HepG2 (cell line): ENCODE data around the gene SNRNP48. TPM values are rescaled to one million over a fixed set of nuclear protein-coding genes. Genes with fewer than 3 reads are reported as not detected.

Experiments used
- ATAC-seq: fragments of 200-7000 bp; cut with Tn5 transposase; 3 replicates; pipeline ENCODE4 v1.9.1; 2020; ENCODE audit warnings: mild to moderate bottlenecking, moderate library complexity
- BruUV-seq: library from RNA; stranded (reverse); fragments of 400-500 nt; replicated peaks from 2 replicates; lab custom pipeline; 2021; lab: Mats Ljungman, UMichigan
- CTCF ChIA-PET: fragments of 300-600 bp; formaldehyde crosslinking; extraction: SDS; loops from one replicate; lab custom pipeline; 2021; ENCODE audit warnings: low total read pairs, inconsistent platforms, low intra/inter-chr PET ratio; lab: Yijun Ruan, JAX
- POLR2A ChIA-PET: fragments of 350-600 bp; sonication (Branson Sonifier 250); formaldehyde crosslinking; loops from one replicate; lab custom pipeline; 2020; ENCODE audit warnings: antibody characterized with exemption, inconsistent platforms; lab: Yijun Ruan, JAX
- DNase-seq: peaks from one replicate; pipeline ENCODE4 v3.0.0-alpha.2; 2015; ENCODE audit warnings: low spot score
- FAIRE-seq: peaks from 3 replicates; lab custom pipeline; 2011; peaks lifted over from hg19 to GRCh38; lab: Jason Lieb, UNC
- H2AFZ ChIP-seq: one replicate; pipeline ENCODE4 v1.6.1; 2011; ENCODE audit warnings: low read length, inconsistent platforms
- H3K27ac ChIP-seq: fragments of 300-600 bp; 3 replicates; pipeline ENCODE4 v1.8.0; 2011; ENCODE audit warnings: mixed run types, mild to moderate bottlenecking, mixed read lengths, low read length, inconsistent platforms; ENCODE audit not compliant: insufficient read depth; ENCODE audit errors: extremely low read length
- H3K27me3 ChIP-seq, 2 experiments: fragments of 200-600 bp in 1 of 2; 2 replicates in 1 of 2; 3 replicates in 1 of 2; pipeline versions ENCODE4 v1.6.0 to v1.8.0; 2011; ENCODE audit warnings: low read length in 2 of 2, mild to moderate bottlenecking in 2 of 2, moderate library complexity in 2 of 2, inconsistent platforms in 1 of 2; ENCODE audit not compliant: insufficient read depth in 2 of 2, control insufficient read depth in 1 of 2
- H3K36me3 ChIP-seq, 2 experiments: fragments of 200-600 bp in 1 of 2; replicated peaks in 1 of 2; 2 replicates in 1 of 2; 3 replicates in 1 of 2; pipeline versions ENCODE4 v1.5.1 to v1.8.0; 2011; ENCODE audit warnings: low read length in 2 of 2, inconsistent platforms in 1 of 2; ENCODE audit not compliant: insufficient read depth in 2 of 2, control insufficient read depth in 1 of 2
- H3K4me1 ChIP-seq: 2 replicates; pipeline ENCODE4 v1.5.1; 2012; ENCODE audit warnings: low read length, inconsistent platforms; ENCODE audit not compliant: insufficient read depth
- H3K4me2 ChIP-seq: 2 replicates; pipeline ENCODE4 v1.6.0; 2011; ENCODE audit warnings: low read depth, low read length, inconsistent platforms
- H3K4me3 ChIP-seq, 3 experiments: fragments of 200-600 bp in 1 of 3; sonication (generic), shearing (Covaris generic) in 1 of 3; replicated peaks in 1 of 3; 2 replicates each; pipeline ENCODE4 v1.5.1; 2011 to 2016; ENCODE audit warnings: low read length in 3 of 3, inconsistent platforms in 2 of 3, low read depth in 2 of 3, mild to moderate bottlenecking in 2 of 3, control low read depth in 1 of 3, mixed read lengths in 1 of 3; ENCODE audit not compliant: insufficient read depth in 1 of 3
- H3K79me2 ChIP-seq: one replicate; pipeline ENCODE4 v1.6.1; 2011; ENCODE audit warnings: low read length, inconsistent platforms; ENCODE audit not compliant: insufficient read depth
- H3K9ac ChIP-seq: 2 replicates; pipeline ENCODE4 v1.6.0; 2011; ENCODE audit warnings: mild to moderate bottlenecking, low read depth, low read length, inconsistent platforms; ENCODE audit not compliant: insufficient read depth
- H3K9me3 ChIP-seq: 2 replicates; pipeline ENCODE4 v1.5.1; 2012; ENCODE audit warnings: mild to moderate bottlenecking, low read length
- H4K20me1 ChIP-seq: 2 replicates; pipeline ENCODE4 v1.6.0; 2011; ENCODE audit warnings: inconsistent platforms, mild to moderate bottlenecking, low read length, moderate library complexity; ENCODE audit not compliant: insufficient read depth
- ARID5B ChIP-seq: IDR thresholded peaks from 2 replicates; pipeline ENCODE4 v1.4.0; 2020; ENCODE audit warnings: mild to moderate bottlenecking, missing genetic modification reagents
- BCL6 ChIP-seq: IDR thresholded peaks from 2 replicates; pipeline ENCODE4 v1.6.1; 2016; ENCODE audit warnings: missing genetic modification reagents, missing compliant biosample characterization
- BORCS8-MEF2B ChIP-seq: sonication (generic); formaldehyde crosslinking; IDR thresholded peaks from 2 replicates; pipeline ENCODE4 v1.8.0; 2022; ENCODE audit warnings: mild to moderate bottlenecking, missing genetic modification reagents
- FOXP1 ChIP-seq, 2 experiments: fragments of 450-650 bp in 1 of 2; IDR thresholded peaks; 2 replicates each; pipeline ENCODE4 v1.6.1; 2017 to 2018; ENCODE audit warnings: antibody characterized with exemption in 1 of 2
- FOXP4 ChIP-seq: sonication (generic); formaldehyde crosslinking; IDR thresholded peaks from 2 replicates; pipeline ENCODE4 v1.4.0; 2020; ENCODE audit warnings: missing genetic modification reagents
- IRF2 ChIP-seq: IDR thresholded peaks from 2 replicates; pipeline ENCODE4 v1.6.1; 2018; ENCODE audit warnings: missing genetic modification reagents, missing compliant biosample characterization
- KLF9 ChIP-seq: IDR thresholded peaks from 2 replicates; pipeline ENCODE4 v1.6.1; 2016; ENCODE audit warnings: low read depth
- PPARG ChIP-seq: conservative IDR thresholded peaks from 2 replicates; pipeline ENCODE4 v1.6.1; 2016; ENCODE audit warnings: missing biosample characterization, missing genetic modification reagents
- RAD21 ChIP-seq: fragments of 450-650 bp; formaldehyde crosslinking; IDR thresholded peaks from 2 replicates; pipeline ENCODE4 v1.5.0; 2020; ENCODE audit warnings: mild to moderate bottlenecking
- RXRB ChIP-seq: IDR thresholded peaks from 2 replicates; pipeline ENCODE4 v1.6.1; 2016; ENCODE audit warnings: borderline replicate concordance, missing genetic modification reagents, missing compliant biosample characterization
- STAG1 ChIP-seq: sonication (generic); formaldehyde crosslinking; IDR thresholded peaks from 2 replicates; pipeline ENCODE4 v1.4.0; 2020; ENCODE audit warnings: missing genetic modification reagents
- ZNF513 ChIP-seq: sonication (generic); formaldehyde crosslinking; conservative IDR thresholded peaks from 2 replicates; pipeline ENCODE4 v1.5.0; 2020; ENCODE audit warnings: missing genetic modification reagents
- ZNF710 ChIP-seq: sonication (generic); formaldehyde crosslinking; IDR thresholded peaks from 2 replicates; pipeline ENCODE4 v1.5.0; 2020; ENCODE audit warnings: mild to moderate bottlenecking, missing genetic modification reagents, borderline replicate concordance
- WGBS: methylation state at CpG from one replicate; pipeline ENCODE4 v1.1.6; 2017; ENCODE audit warnings: low lambda C conversion rate; 5-methylcytosine and 5-hydroxymethylcytosine counted together
- in situ Hi-C: cut with HindIII; loops from 2 replicates; pipeline ENCODE4 v1.10.0; 2017; ENCODE audit warnings: low pct_unique_long_range_greater_than_20kb; ENCODE audit not compliant: extremely low pct_ligation_motif_present
- intact Hi-C: fragments of 100-400 bp; cut with micrococcal nuclease; formaldehyde crosslinking; loops from one replicate; pipeline ENCODE4 v1.10.0; 2022; ENCODE audit not compliant: unreplicated experiment
- polyA plus RNA-seq, 8 experiments: library from polyadenylated mRNA; depleted of rRNA in 3 of 8; stranded (reverse) in 7 of 8; unstranded in 1 of 8; fragments of >200 nt; fragmentation: Illumina TruSeq in 4 of 8; extraction: Trizol in 4 of 8; gene quantifications; 2 replicates each; pipeline versions ENCODE4 v1.2.1 to v1.2.3, GENCODE V29; 2011 to 2016; ENCODE audit warnings: low read depth in 4 of 8, missing spikeins in 1 of 8, mixed read lengths in 1 of 8; ENCODE audit not compliant: insufficient read depth in 1 of 8
- total RNA-seq, 5 experiments: library from RNA; depleted of rRNA; stranded (reverse); fragments of >200 nt; fragmentation: Illumina TruSeq; extraction: Trizol; gene quantifications; 2 replicates each; pipeline ENCODE4 v1.2.3, GENCODE V29; 2016; ENCODE audit warnings: low read depth in 1 of 5

SNRNP48 gene
- total and polyA plus RNA-seq, 2 of the 13 experiments (the other 11 are each of a cell fraction or from before 2014, with no cell fraction given) = 17.5 to 47.5 TPM

- Histone ChIP-seq H3K9ac (peak overlapping the region; percentile 32), H3K4me2 (peak overlapping the region; percentile 52), H3K36me3 (peaks cover 61 to 96% of the 10 kb centered on the region in 2 experiments), H3K4me1 (peaks cover 34% of the 10 kb centered on the region), H3K27ac (peak overlapping the region; percentile 63), H2AFZ (no peak overlapping the region), H3K9me3 (no peaks in the 10 kb centered on the region), H3K27me3 (no peaks in the 10 kb centered on the region), H3K79me2 (peaks cover 2% of the 10 kb centered on the region), H3K4me3 (0 out of 6 replicates have a peak overlapping the region, but pooled peaks of 1 of the 3 experiments have one; percentile 35), H4K20me1 (peaks cover 4% of the 10 kb centered on the region; the same call in 1 of the 2 replicates)
- 55% methylated on average over 13 of the region's 13 CpGs for WGBS
- in situ Hi-C loops (no loop called here), intact Hi-C loops (no loop called here)
- CTCF ChIA-PET = no interaction called here
- no TSS peak for BruUV-seq
- peak; percentile 65 for DNase-seq
- FAIRE-seq = peak; percentile 55
- POLR2A ChIA-PET = interaction anchor here (0.9 to 3.1 kb wide), 10 partner anchors 10 to 191 kb away, joined by 3 to 37 read pairs (median 6); partner anchors contain the start of genes CAGE1, DSP, RIOK1 and SNRNP48
- ATAC-seq = peak; percentile 74
- TF ChIP-seq RXRB (CRISPR knock-in tag) (peak; percentile 53; the same call in 1 of the 2 replicates), KLF9 (CRISPR knock-in tag) (0 out of 2 replicates have a peak, but pooled peaks have one; percentile 10), STAG1 (CRISPR knock-in tag) (no peak), RAD21 (CRISPR knock-in tag) (no peak), ZNF513 (CRISPR knock-in tag) (no peak), BCL6 (CRISPR knock-in tag) (0 out of 2 replicates have a peak, but pooled peaks have one; percentile 17), PPARG (CRISPR knock-in tag) (0 out of 2 replicates have a peak, but pooled peaks have one; percentile 41), FOXP4 (CRISPR knock-in tag) (peak; percentile 69; the same call in 1 of the 2 replicates), BORCS8-MEF2B (CRISPR knock-in tag) (0 out of 2 replicates have a peak, but pooled peaks have one; percentile 7), IRF2 (CRISPR knock-in tag) (0 out of 2 replicates have a peak, but pooled peaks have one; percentile 32), FOXP1 (IDR thresholded peaks at IDR 0.05) (no peak), FOXP1 (CRISPR knock-in tag; IDR thresholded peaks at IDR 0.05) (peak; percentile 72; the same call in 1 of the 2 replicates), ARID5B (CRISPR knock-in tag) (peak; percentile 46), ZNF710 (peak; percentile 63; the same call in 1 of the 2 replicates)
Observed at GRCh38 chr6:7580537-7580926, 9.5 kb upstream of the SNRNP48 start.
